BJ (cell line): ENCODE data around the gene ZC3HAV1L. TPM values are rescaled to one million over a fixed set of nuclear protein-coding genes. Genes with fewer than 3 reads are reported as not detected.
A peak's percentile ranks its signal among the peaks of the same experiment; 100 is the strongest.

Source experiments
- CTCF ChIA-PET: fragments of 350-600 bp; formaldehyde crosslinking; extraction: SDS; loops from one replicate; lab custom pipeline; 2021; ENCODE audit warnings: antibody characterized with exemption, inconsistent platforms; lab: Yijun Ruan, JAX
- POLR2A ChIA-PET: fragments of 300-600 bp; sonication (Branson Sonifier 250); formaldehyde crosslinking; extraction: SDS; loops from one replicate; lab custom pipeline; 2021; ENCODE audit warnings: antibody characterized with exemption; lab: Charles Lee
- DNase-seq: peaks from one replicate; pipeline ENCODE4 v3.0.0-alpha.2; 2011; ENCODE audit warnings: low read depth
- H3K27me3 ChIP-seq: 2 replicates; pipeline ENCODE4 v1.6.0; 2011; ENCODE audit warnings: low read length; ENCODE audit not compliant: control insufficient read depth, insufficient read depth
- H3K36me3 ChIP-seq: 2 replicates; pipeline ENCODE4 v1.5.1; 2011; ENCODE audit warnings: low read length; ENCODE audit not compliant: control insufficient read depth, insufficient read depth
- H3K4me3 ChIP-seq: 2 replicates; pipeline ENCODE4 v1.5.1; 2011; ENCODE audit warnings: low read depth, mild to moderate bottlenecking, control low read depth, low read length
- CTCF ChIP-seq: IDR thresholded peaks from 2 replicates; pipeline ENCODE4 v1.5.1; 2011; ENCODE audit warnings: low read depth, mild to moderate bottlenecking, control low read depth, inconsistent platforms, low read length, moderate library complexity; ENCODE audit not compliant: insufficient read depth
- polyA minus RNA-seq: library from RNA; depleted of rRNA, polyadenylated mRNA; stranded (reverse); fragments of >200 nt; gene quantifications from 2 replicates; pipeline ENCODE4 v1.2.3, GENCODE V29; 2011; rRNA and poly(A)+ RNA removed
- polyA plus RNA-seq: library from polyadenylated mRNA; depleted of rRNA; stranded (reverse); fragments of >200 nt; gene quantifications from 2 replicates; pipeline ENCODE4 v1.2.3, GENCODE V29; 2011; rRNA removed

Gene ZC3HAV1L, protein sequence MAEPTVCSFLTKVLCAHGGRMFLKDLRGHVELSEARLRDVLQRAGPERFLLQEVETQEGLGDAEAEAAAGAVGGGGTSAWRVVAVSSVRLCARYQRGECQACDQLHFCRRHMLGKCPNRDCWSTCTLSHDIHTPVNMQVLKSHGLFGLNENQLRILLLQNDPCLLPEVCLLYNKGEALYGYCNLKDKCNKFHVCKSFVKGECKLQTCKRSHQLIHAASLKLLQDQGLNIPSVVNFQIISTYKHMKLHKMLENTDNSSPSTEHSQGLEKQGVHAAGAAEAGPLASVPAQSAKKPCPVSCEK
- polyA plus RNA-seq, result 7.6 and 10.0 TPM in 2 replicates
- 5.1 and 5.7 TPM in 2 replicates for polyA minus RNA-seq

DNA sequence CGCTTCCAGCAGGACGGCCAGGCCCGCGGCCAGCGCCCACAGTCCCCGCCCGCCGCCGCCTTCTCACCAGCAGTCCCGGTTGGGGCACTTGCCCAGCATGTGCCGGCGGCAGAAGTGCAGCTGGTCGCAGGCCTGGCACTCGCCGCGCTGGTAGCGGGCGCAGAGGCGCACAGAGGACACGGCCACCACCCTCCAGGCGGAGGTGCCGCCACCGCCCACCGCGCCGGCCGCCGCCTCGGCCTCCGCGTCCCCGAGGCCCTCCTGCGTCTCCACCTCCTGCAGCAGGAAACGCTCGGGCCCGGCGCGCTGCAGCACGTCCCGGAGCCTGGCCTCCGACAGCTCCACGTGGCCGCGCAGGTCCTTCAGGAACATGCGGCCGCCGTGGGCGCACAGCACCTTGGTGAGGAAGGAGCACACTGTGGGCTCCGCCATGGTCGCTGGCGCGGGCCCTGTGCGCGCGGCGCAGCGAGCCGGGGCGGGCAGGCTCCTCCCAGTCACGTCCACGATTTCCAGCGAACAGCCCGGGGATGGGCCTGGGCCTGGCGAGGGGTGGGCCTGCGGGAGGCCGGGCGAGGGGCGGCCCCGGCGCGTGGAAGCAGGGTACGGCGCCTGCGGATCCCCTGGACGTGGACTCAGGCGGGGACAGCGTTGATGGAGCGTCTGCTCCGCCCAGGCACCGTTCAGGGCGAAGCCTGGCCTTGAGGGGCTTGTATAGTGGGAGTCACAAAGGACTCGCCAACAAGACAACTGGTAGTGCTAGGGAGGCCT is at the start of gene ZC3HAV1L:
Gene ZC3HAV1L, minus strand, starts transcription at position 457 of the 768 bp plus-strand sequence. Its CDS starts 25 bp downstream, at position 432.
- Histone ChIP-seq H3K36me3 (peaks cover 9% of the 10 kb centered on the region), H3K4me3 (peak within 1 kb of the TSS; percentile 62), H3K27me3 (no peaks in the 10 kb centered on the region)
- ChIA-PET POLR2A (no interaction called here), CTCF (interaction anchor here (1.2 to 2.3 kb wide), 5 partner anchors 12 to 39 kb away, joined by 4 to 9 read pairs (median 6); no protein-coding TSS in a partner anchor)
- TF ChIP-seq CTCF, result no peak
- no peak for DNase-seq

DNA sequence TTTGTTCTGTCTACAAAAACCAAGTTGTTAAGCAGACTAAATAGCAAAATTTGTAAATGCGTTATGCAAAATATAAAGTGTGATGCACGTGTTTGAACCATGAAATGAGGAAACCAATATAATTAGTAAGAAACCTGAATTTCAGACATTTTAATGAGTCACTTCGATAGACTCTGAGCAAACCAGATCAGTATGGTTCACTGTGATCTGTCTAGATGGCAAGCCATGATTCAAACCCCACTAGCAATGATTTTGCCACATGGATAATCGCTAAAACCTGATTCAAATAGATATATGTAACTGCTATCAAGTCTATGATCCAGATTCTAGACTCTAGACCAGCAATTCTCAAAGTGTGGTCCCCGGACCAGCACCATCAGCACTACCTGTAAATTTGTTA is 48.9 kb upstream of the ZC3HAV1L start:
- CTCF ChIA-PET, result interaction anchor here (0.7 kb wide), 1 partner anchor 9 kb away, joined by 4 read pairs; no protein-coding TSS in a partner anchor
- H3K27me3 ChIP-seq, result no peaks in the 10 kb centered on the region
- POLR2A ChIA-PET, result no interaction called here
- peaks cover 18% of the 10 kb centered on the region for H3K36me3 ChIP-seq
- no peak overlapping the region for H3K4me3 ChIP-seq
- no peak for DNase-seq
- TF ChIP-seq CTCF, result no peak

- POLR2A ChIA-PET, result no interaction called here
- DNase-seq, result no peak
- CTCF ChIA-PET, result interaction anchor here (1.2 kb wide), 1 partner anchor 196 kb away, joined by 3 read pairs; no protein-coding TSS in a partner anchor
- H3K4me3 ChIP-seq, result no peak overlapping the region
- no peaks in the 10 kb centered on the region for H3K27me3 ChIP-seq
- TF ChIP-seq CTCF, result no peak
- peaks cover 18% of the 10 kb centered on the region for H3K36me3 ChIP-seq
Observed at GRCh38 chr7:139081584-139081983, 45.7 kb upstream of the ZC3HAV1L start.

DNA sequence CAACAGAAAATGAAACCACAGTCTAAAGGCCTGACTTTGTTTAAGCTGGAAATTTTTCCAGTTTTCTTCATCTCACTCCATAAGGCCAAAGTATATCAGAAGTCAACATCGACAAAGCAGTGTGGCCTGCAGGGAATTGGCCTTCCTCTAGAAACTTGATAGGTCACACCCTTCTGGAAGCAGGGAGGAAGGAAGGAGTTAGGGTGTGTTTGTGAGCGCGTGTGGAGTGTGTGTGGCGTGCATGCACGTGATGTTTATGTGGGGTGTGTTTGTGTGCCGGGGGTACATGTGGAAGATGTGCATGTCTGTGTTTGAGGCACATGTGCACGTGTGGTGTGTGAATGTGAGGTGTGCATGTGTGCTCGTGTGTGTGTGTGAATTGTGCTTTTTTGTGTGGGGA is 45.1 kb upstream of the ZC3HAV1L start:
- Histone ChIP-seq H3K4me3 (no peak overlapping the region), H3K27me3 (no peaks in the 10 kb centered on the region), H3K36me3 (peaks cover 20% of the 10 kb centered on the region)
- ChIA-PET CTCF (no interaction called here), POLR2A (no interaction called here)
- no peak for TF ChIP-seq CTCF
- DNase-seq, result no peak

DNA sequence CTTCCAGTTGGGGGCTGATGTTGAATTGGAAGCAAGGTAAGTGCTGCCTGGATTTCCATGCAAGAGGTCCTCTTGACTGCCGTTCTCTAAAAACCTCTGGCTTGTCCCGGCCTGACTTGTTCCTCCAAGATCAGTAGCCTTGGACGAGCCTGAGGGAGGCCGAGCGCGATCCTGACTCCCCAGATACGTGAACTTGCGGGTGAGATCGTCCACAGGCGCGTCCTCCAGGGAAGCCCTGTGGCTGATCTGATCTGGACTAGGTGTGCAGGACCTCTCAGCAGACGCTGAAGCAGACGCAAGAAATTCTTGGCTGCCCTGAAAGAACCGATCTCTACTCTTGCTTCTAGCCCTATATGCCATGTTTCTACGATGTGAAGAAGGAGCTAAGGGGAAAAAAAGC is 44.0 kb upstream of the ZC3HAV1L start:
- ChIA-PET CTCF (no interaction called here), POLR2A (interaction anchor here (0.5 kb wide), 1 partner anchor 165 kb away, joined by 14 read pairs; no protein-coding TSS in a partner anchor)
- DNase-seq, result no peak
- Histone ChIP-seq H3K27me3 (no peaks in the 10 kb centered on the region), H3K36me3 (peaks cover 20% of the 10 kb centered on the region), H3K4me3 (no peak overlapping the region)
- TF ChIP-seq CTCF, result no peak
